ENCODE measurements around the gene P4HTM.

P4HTM gene

DNA sequence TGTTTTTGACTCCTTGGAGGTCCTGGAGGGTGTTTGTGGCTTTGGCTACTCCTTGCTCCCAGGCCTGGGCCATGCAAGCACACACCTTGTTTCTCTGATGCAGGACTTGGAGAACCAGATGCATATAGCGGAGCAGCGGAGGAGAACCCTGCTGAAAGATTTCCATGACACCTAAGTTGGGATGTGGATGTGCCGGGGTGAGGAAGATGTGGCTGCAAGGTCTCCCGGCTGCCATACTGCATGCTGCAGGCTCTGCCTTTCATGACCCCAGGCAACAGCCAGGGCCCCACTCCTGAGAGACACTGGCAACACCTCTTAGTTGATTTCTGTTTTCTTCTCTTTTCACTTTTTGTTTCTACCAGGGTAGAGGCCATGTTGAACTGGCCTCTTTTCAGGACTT, 6.9 kb upstream of the P4HTM start:
- ATAC-seq, result no peak
- DNase-seq, result no peak

DNA sequence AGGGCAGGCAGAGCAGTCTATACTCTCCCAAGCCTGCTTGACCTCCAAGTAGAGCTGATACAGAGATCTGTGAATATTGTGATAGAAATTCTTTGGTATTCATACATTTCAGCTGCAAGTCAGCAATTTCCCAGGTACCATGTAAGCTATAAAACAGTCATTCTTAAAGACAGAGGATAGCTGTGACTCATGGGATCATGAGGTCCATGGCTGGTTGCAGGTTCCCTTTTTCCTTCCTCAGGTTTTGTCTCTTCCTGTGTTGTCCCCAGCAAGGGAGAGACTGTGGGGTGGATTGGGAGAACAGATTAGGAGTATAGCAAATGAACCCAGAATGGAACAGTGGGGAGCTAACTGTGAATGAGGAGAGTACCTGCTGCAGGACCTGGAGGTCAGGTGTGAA, 5.4 kb upstream of the P4HTM start:
- DNase-seq (no peak), ATAC-seq (no peak)

DNA sequence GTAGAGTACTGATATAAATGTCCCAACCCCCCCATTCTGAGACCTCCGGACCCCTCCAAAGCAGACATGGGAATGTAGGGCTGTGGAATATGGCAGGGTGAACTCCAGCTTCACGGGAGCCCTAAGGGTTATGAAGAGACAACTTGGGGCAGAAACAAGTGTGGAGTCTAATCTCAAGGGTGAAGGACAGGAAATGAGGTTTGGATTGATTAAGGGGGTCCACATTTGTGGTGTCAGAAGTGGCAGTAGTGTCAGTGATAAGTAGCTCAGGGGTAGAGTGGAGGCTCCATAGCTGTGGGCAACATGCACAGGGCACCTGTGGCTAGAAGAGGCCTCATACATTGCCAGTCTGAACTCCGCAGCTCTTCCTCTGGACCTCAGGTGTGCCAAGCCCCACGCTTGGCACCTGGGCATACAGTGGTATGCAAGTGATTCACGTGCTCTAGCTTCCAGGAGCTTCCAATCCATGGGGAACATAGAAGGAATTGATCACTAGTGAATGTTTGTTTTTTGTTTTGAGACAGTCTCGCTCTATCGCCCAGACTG, 4.1 kb upstream of the P4HTM start:
- no peak for DNase-seq
- ATAC-seq, result no peak

DNA sequence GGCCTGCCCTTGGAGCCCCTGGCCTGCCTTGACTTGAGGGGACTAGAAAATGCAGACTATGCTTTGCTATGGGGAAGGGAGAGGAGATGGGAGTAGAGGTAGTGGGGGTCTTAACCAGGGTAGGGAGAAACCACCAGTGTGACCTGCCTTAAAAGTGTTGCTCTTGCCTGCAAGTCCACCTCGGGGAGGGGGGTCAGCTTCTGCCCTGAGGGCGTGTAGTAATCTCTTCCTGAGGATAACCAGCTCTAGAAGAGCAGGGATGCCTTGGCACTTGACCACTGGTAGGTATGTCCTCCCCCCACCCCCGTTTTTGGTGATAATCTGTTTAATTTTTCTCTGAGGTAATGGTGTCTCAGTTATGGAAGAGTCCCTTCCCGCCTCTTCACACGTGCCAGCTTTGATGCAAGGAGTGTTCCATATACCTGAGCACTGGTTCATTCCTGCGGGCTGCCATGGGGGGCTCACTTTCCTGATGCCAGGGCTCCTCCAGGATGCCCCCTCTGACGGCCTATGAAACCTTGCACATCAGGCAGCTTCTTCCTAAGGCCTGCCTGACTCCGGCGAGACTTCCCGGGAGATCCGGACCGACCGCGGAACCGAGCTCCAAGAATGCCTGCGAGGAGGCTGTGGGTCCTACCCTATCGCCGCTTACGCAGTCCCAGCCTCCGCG, 780 bp upstream of the P4HTM start:
- ATAC-seq (peak; percentile 10), DNase-seq (no peak)

DNA sequence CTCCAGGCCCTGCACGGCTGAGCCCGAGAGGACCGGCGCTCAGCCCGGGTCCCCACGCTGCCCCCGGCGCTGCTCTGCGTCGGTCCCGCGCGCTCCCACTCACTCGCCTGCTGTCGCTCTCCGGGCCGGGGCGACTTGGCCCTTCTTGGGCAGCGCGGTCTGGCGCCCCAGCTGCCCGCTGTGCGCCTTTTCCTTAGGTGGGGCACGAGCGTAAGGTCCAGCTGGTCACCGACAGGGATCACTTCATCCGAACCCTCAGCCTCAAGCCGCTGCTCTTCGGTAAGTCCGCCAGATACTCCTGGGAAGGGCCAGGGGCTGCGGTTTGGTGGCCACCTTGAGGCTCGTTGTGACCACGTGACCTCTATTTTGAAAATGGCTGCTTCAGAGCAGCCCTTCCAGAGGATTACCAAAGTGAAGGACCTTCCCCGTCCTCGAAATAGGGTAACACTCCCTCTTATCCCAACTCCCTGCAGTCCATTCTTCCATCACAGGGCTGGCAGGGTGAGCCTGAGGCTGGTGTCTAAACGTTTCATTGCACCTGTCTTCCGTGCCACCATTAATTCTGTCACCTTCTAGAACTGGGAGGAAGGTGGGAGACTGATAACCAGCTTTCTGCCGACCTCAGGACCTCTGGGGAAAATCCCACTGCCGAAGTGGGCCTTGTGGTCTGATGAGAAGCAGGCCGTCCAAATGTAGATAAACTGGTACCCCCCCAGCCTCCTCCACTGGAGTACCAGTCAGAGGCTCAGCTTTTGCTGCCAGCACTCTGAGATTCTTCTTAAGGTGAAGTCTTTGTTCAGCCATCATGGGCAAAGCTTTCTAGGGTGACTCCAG, 812 bp downstream of the P4HTM start:
- no peak for ATAC-seq

DNA sequence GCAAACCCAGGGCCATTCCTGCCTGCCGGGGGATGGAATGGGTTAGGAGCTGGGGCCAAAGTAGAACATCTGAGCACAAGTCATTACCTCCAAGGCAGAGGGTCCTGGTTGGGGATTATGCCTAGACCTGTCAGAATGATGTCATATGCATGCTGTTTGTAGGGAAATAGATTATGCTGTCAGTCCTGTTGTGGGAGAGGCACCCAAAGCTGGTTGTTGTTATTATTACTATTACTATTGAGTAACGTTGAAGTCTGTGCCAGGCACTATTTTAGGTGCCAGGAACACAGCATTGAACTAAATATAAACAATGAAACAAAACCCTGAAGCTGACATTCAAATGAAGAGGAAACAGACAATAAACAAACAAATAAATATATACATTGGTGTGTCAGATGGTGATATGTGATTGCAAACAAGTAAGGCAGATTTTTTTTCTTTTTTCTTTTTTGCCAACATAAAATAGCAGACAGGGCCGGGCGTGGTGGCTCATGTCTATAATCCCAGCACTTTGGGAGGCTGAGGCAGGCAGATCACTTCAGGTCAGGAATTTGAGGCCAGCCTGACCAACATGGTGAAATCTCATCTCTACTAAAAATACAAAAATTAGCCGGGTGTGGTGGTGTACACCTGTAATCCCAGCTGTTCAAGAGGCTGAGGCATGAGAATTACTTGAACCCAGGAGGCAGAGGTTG, 2.0 kb downstream of the P4HTM start:
- ATAC-seq (no peak), DNase-seq (no peak)

More for the DNA sequence above, 812 bp downstream of the P4HTM start:
- DNase-seq, result peak; percentile 50

DNA sequence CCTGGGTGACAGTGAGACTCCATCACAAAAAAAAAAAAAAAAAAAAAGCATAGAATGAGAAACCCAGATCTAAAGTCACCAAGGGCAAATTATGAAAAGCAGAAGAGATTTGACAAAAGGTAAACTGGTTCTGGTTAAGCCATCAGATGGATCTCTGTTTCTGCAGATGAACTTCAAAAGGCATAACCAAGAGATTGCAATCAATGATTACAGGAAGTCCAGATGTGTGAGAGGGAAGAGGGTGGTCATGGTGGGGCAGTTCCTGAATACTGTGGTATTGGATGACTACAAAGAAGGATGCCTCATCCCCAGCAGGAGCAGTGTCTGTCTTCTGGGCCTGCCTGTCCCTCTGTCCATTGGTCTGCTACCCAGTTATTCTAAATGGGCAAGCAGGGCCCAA, 3.8 kb downstream of the P4HTM start:
- DNase-seq, result no peak

DNA sequence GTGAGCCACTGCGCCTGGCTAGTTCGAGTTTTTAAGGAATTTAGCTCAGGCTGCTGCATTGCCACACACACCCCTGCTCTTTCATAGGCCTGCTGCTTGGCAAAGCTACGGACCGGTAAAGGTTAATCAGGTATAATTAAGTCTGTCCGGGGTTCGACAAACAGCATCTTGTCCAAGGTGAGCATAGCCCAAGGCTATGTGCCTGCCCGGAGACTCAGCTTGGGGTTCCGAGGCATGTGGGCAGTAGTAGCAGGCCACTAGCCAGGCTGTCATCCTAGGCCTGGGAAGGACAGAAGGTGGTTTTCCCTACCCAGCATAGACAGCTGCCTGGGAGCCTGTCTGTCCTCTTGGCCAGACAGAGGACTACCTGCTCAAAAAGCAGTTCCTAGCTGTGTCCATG, 6.6 kb downstream of the P4HTM start:
- DNase-seq (no peak), ATAC-seq (no peak)

More for the DNA sequence above, 3.8 kb downstream of the P4HTM start:
- no peak for ATAC-seq

DNA sequence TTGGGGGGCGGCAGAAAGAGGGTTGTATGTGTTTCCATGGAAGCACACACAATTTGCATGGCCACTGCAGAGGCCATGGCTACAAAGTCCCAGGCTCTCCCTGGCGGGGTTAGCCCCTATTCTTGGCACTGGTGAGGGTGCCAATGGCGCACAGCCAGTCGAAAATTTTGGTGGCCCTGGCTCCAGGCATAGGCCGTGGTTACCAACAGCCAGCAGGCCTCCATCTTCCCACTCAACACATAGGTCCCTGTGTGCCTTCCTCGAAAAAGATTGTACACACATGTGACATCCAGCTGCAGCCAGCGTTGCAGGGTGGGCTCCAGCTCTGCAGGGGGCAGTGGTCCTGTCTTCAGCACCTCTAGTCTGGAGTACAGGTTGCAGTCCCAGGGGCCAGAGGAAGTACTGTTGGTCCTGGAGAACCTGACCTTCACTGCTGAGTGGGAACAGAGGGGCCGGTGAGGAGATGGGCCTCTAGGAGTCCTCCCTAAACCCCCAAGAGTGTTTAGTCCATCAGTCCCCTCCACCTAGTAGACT, 7.1 kb downstream of the P4HTM start:
- no peak for DNase-seq
- ATAC-seq, result no peak

DNA sequence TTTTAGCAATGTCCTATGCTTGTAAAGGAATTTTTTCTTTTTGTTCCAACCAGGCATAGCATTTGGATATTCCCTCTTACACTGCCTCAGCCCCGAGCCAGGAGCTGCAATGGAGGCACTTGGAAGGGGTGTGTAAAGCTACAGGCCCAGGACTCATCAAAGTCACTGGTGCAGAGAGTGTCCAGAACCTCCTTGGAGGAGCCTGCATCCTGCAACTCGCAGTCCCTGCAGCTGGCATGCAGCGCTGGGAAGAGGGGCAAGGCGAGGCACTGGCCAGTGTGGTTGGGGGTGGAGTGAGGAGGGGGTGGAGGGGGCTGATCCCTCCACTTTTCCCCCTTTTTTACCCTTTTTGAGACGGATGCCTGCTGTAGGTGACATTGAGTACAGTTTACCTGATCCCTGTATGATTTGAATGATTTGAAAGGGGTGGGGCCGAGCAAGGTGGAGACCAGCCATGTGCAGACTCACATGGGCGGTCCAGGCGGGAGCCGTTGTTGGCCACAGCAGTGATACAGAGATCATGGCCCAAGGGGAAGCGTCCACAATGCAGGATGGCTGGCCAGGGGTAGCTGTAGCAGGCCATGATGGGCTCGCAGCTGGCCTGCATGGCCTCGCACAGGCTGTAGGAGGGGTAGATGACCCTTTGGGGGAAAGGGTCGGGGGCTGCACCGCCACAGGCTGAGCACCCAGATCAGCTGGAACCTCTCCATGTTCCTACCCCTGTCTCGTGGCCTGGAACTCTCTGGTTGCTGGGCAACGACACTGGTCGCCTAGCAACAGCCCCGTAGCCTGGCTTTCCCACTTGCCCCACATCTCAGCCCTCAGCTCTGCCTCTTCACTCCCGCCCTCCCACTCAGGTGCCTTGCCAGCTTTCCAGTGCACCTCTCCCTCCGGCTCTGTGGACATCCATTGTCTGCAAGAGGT, 7.9 kb downstream of the P4HTM start:
- ATAC-seq (no peak), DNase-seq (no peak)

DNA sequence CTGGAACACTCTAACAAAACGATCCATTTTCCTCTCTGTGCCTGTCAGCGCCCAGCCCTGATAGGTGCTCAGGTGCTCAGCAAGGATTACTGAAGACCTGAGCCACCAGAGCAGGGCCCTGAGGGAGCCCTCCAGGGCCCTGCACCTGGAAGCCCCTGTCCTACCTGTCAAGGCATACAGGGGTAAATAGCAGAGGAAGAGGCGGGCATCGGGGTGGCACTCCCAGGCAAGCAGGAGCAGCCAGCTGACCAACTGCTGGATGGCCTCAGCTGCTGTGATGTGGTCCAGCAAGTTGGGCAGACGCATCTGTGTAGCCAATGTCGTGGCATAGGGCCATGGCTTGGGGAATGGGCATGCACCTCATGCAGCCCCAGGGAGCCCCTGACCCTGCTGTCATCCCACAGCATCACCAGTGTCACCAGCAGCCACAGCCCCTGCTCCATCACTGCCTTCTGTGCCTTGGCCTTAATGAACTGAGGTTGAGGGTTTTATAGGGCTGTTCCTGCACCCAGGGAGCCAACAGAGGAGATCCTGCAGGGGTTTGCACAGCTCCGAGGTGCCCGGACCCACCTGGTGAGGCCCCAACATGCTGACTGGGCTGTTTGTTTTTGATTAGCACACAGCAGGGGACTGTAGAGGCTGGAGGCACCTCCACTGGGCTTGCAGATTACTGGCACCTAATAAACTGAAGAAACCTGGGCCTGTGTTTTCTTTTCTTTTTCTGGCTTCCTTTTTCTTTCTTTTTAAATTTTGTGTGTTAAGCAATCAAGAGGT, 9.2 kb downstream of the P4HTM start:
- DNase-seq (no peak), ATAC-seq (no peak)

DNA sequence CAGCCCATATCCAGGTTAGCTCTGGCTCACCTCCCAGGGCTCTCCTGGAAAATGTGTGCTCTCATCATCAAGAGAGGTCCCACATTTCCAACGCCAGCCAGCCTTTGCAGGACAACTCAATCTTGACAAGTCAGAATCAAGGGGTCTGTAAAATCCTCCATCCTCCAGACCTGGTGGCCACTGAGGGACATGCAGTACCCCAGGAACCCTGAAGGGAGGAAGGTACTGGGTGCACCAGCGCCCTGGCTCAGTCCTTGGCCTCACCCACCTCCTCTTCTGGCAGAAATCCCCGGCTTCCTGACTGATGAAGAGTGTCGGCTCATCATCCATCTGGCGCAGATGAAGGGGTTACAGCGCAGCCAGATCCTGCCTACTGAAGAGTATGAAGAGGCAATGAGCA, 11.1 kb downstream of the P4HTM start:
- DNase-seq, result no peak
- ATAC-seq, result no peak

DNA sequence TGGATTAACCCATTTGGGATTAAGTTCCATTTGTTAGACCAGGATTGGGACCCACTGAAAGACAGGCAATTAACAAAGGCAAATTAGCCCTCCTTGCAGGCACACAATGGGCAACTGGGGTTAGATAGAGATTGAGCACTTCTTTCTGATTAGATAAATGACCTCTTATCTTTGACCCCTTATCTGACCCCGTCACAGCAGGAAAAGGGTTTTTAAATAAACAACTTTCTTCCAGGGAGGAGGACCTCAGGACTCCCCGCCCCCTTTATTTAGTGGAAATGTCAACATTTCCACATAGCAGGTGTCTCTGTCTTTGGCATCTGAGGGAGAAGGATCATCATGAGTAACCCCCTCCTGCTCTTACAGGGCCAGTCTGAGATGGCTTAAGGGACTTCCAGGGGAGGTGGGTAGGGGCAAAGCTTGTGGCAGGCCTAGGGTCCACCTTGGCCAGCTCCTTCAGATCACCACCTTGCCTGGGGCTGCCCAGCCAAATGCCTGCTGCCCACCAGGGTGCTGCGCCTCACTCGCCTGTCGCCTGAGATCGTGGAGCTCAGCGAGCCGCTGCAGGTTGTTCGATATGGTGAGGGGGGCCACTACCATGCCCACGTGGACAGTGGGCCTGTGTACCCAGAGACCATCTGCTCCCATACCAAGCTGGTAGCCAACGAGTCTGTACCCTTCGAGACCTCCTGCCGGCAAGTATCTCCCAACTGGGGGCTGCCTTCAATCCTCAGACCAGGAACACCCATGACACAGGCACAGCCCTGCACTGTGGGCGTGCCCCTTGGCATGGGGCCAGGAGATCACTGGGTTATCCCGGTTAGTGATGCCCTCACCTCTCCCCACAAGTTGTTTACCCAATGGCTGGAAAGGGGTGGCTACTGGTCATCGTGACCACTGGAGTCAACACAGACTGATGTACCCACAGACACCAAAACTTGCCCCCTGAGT, 14.6 kb downstream of the P4HTM start:
- no peak for ATAC-seq
- DNase-seq, result no peak

DNA sequence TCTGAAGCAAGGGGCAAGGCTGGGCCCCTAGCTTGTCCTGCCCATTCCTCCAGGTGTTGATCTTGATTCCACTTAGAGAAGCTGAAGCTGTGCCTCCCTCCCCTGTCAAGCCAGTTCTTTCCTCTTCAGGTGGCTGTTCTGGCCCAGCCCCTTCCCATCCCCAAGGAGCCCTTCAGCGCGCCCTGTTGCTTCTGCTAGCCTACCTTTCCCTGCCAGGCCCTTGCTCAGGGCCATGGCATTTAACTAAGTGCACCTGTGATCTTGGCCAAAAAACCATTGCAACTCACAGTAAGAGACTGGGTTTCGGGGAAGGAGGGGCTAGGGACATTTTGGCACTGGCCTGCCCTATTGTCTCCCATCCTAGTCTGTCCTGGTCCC, 15.3 kb downstream of the P4HTM start:
- DNase-seq (no peak), ATAC-seq (no peak)

DNA sequence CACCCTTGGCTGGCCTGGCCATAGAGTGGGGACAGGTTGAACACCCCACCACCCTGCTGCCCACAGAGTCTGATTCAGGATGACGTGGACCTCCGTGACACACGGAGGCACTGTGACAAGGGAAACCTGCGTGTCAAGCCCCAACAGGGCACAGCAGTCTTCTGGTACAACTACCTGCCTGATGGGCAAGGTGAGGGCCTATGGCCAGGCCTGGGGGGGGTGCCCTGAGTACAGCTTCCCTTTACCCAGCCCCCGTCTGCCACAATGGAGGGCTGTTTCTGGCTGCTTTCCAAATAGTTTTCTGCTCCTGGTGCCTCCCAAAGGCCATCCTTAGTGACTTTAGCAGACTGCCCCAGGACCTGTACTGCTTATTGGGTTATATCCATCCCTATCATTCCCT, 16.0 kb downstream of the P4HTM start:
- DNase-seq (no peak), ATAC-seq (no peak)

DNA sequence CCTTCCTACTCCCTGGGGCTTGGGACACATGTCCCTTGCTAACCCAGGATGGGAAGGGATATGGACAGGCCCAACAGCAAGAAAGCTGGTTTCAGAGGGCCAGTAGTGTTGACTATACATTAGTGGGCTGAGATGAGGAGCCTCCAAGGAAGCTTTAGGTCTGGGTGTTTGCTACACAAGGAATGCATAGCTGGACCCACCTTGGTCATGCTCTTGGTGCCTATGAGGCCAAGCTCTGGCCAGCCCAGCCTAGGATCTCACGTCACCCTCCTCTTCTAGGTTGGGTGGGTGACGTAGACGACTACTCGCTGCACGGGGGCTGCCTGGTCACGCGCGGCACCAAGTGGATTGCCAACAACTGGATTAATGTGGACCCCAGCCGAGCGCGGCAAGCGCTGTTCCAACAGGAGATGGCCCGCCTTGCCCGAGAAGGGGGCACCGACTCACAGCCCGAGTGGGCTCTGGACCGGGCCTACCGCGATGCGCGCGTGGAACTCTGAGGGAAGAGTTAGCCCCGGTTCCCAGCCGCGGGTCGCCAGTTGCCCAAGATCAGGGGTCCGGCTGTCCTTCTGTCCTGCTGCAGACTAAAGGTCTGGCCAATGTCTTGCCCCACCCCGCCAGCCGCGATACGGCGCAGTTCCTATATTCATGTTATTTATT, 16.5 kb downstream of the P4HTM start:
- ATAC-seq (no peak), DNase-seq (no peak)

DNA sequence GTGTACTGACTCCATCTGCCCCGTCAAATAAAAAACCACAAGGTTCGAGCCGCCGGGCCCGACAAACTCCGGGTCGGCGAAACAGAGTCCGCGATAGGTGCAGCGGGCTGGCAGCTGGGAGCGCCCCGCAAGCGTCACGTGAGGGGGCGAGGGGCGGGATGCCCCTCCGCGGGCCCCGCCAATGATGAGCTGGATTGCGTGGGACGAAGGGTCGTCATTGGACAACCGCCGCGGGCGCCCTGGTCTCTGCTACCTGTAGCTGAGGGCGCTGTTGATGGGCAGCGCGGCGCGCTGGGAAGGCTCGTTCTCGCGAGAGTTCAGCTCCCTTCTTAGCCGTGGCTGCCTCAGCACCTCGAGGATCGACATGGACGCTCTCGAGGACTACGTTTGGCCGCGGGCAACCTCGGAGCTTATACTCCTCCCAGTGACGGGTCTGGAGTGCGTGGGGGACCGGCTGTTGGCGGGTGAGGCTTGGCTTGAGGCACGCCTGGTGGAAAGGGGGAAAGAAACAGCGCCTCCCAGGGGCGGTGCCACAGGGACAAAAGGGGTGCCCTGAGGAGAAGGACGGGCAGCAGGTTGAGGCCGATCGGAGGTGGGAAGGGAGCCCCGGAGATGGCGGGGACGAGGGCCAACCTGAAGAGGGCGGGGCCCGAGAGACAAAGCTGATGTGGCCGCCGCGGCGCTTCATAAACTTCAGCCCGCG, 17.2 kb downstream of the P4HTM start, which contains the start of gene WDR6:
WDR6 (plus strand) TSS at position 324 of the 703 bp plus-strand sequence; CDS start at position 365, 41 bp downstream.
- ATAC-seq, result peak; percentile 94
- DNase-seq, result peak; percentile 98
